Epidermal melanocyte (primary cell): Measurements from ENCODE around the gene TMEM95.

Source experiments
- DNase-seq: peaks from one replicate; pipeline ENCODE4 v3.0.0; 2011; ENCODE audit warnings: low spot score; ENCODE audit not compliant: insufficient read length

Gene TMEM95

DNA sequence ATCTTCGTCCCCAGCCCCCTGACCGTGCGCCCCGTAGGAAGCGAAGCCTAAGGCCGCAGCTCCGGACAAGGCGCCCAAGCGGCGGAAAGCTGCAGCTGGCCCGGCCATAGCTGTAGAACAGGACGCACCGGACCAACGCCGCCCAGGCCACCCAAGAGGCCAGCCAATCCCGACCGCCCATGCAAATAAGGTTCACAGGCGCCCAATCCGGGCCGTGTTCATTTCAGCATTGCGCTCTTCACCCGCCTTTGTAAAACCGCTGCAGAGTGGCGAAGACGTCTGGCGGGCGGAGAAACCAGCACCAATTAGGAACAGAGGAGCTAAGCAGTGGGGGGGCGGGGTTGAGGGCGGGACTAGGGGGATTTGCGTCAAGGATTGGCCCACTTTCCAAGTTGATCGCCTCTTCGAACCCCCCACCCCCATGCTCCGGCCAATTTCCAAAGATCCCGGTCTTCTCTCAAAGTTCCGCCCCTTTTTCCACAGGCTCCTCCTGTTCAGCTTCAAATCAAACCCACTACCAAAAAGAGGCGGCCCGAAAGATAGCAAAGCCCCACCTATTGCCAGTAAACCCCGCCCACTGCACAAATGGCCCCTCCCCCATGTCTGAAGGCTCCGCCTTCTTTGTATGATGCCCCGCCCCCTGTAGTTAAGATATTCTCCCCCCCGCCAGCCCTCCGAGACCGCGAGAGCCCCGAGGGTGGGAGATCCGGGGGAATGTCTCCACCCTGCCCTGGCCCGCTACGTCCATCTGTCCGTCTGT lies 49.2 kb downstream of the TMEM95 start, which contains the start of gene TMEM256:
Gene TMEM256, minus strand, starts transcription at position 121 of the 760 bp plus-strand sequence. Its CDS starts 13 bp downstream, at position 108.
- DNase-seq: peak; percentile 98

DNA sequence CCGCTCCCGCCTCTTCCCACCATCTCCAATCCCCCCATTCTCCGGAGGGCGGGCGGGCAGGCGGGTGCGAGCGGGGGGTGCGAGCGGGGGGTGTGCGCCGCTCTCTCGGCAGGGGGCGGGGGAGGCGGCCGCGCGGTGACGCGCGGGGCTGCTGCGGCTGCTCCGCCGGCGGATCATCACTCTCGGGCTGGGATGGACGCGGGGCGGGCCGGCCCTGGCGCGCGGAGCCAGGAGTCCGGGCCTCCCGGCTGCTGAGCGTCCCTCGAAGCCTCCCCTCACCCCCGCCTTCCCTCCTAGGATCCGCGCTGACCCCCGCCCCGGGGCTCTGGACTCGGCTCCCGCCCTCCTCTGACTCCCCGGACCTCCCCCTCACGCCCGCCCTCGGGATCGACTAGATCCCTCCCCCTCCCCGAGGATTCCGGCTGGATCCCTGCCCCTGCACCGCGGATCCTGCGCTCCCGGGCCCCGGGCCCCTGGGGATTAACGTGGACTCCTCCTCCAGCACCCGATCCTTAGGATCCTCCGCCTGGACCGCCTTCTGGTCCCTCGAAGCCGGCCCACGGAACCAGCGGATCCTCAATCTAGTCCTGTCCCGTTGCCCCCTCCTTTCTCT lies 49.9 kb downstream of the TMEM95 start:
- peak; percentile 79 for DNase-seq

DNA sequence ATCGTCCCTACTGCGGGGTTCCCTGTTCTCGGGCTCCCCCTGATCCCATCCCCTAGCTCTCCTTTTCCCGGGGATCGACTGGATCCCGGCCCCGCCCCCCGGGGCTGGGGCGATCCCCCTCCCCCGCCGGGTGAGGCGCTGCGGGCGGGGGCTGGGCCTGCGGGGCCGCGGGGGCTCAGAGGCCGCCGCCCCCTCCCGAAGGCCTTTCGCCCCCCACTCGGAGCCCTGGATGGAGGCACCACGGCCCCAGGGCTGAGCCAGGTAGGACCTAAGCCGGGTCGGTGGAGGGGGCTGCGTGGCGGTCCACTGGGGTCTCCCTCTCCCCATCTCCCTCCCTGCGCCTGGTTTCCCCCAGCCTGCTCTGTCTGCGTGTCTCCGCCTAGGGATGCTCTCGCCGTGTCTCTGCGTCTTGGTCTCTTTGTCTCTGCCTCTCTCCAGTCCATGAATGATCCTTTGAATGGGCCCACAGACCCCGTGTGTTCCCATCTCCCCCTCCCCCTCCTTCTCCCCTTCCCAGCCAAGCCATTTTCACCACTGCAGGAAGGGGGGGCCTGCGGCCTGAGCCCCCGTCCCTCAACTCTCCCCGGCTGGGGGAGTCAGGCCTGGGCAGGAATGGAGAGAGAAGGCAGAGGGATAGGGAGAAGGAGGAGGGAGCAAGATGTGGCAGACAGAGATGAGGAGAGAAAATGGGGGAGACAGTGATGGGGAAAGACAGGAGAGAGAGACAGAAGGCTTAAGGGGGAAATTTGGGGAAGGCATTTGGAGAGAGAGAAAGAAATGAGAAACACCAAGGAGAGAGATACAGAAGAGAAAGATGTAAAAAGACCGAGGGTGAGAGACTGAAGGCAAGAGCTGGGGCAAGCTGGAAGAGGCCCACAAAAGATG lies 50.6 kb downstream of the TMEM95 start:
- DNase-seq: no peak

DNA sequence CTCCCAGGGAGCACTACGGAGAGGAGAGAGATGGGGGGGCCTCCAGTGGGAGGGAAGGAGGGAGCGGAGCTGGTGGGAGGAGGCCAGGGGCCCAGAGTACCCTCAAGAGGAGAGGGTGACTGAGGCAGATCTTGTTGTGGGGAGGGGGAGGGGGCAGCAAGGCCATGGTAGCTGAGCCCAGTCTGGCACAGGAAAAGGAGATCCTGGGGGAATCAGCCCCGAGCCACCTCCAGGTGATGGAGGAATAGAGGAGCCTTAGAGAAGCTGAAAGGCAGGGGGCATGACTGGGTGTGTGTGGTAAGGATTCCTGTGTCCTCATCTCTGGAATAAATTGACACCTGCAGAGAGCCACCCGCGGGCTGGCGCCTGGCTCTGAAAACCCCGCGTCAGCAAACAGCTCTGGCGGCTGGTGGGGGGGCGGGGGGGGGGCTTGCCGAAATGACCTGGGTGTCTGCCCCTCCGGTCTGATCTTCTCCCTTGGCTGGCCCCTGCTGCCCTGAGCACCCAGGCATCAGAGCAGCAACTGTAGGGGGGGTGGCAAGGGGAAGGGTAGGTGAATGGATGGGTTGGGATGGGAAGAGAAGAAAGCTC lies 51.4 kb downstream of the TMEM95 start:
- no peak for DNase-seq
